ENCODE measurements around the gene GTPBP6. TPM values are rescaled to one million over a fixed set of nuclear protein-coding genes. Genes with fewer than 3 reads are reported as not detected.

The GTPBP6 gene
- total and polyA plus RNA-seq, 12 donors, result 5.3 to 57.1 (median 38.1) TPM

DNA sequence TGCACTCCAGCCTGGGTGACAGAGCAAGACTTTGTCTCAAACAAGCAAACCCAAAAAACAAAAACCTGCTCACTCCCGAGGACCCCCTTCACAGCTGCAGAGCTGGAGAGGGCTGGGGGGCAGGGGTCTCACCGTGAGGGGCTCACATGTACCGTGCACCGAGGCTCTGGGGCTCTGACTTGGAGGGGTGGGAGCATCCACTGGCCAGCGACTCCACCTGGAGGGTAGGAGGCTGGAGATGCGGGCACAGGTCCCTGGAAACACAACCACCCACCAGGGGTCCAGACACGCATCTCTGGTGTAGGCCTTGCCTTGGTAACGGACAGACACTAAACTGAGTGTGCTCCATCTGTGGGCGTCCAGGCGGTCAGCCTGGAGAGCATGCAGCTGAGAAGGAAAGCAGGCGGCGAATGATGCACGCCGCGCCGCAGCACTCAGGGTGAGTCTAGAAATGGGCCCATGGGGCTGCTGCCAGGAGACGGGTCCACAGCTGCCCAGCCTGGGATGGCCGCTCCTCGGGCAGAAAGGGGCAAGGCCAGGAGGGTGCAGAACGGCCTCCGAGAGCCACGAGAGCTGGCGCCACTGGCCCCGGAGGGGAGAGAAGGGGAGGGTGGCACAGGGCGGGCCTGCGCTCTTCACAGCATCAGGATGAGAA, 42.0 kb upstream of the GTPBP6 start:
- TF ChIP-seq POLR2A (IDR thresholded peaks at IDR 0.05), result no peak
- TF ChIP-seq, protein P1, sequence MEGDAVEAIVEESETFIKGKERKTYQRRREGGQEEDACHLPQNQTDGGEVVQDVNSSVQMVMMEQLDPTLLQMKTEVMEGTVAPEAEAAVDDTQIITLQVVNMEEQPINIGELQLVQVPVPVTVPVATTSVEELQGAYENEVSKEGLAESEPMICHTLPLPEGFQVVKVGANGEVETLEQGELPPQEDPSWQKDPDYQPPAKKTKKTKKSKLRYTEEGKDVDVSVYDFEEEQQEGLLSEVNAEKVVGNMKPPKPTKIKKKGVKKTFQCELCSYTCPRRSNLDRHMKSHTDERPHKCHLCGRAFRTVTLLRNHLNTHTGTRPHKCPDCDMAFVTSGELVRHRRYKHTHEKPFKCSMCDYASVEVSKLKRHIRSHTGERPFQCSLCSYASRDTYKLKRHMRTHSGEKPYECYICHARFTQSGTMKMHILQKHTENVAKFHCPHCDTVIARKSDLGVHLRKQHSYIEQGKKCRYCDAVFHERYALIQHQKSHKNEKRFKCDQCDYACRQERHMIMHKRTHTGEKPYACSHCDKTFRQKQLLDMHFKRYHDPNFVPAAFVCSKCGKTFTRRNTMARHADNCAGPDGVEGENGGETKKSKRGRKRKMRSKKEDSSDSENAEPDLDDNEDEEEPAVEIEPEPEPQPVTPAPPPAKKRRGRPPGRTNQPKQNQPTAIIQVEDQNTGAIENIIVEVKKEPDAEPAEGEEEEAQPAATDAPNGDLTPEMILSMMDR (IDR thresholded peaks at IDR 0.05), result no peak
- H3K36me3 ChIP-seq (replicated peaks in 1 of 2), result no peaks in the 10 kb centered on the region
- no peaks in the 10 kb centered on the region for H3K4me1 ChIP-seq (replicated peaks in 1 of 2)
- H3K27ac ChIP-seq, result no peak overlapping the region
- H3K9me3 ChIP-seq (replicated peaks in 1 of 3), result peaks cover 0 to 5% (median 0%) of the 10 kb centered on the region in 3 donors
- no peak overlapping the region for H3K4me3 ChIP-seq
- DNase-seq, result no peak
- intact Hi-C loops (cut with DNase I), result no loop called here
- WGBS, 4 donors, result 91 to 94% (median 94%) methylated on average over 12 to 26 of the region's 26 CpGs
- no peaks in the 10 kb centered on the region for H3K27me3 ChIP-seq

DNA sequence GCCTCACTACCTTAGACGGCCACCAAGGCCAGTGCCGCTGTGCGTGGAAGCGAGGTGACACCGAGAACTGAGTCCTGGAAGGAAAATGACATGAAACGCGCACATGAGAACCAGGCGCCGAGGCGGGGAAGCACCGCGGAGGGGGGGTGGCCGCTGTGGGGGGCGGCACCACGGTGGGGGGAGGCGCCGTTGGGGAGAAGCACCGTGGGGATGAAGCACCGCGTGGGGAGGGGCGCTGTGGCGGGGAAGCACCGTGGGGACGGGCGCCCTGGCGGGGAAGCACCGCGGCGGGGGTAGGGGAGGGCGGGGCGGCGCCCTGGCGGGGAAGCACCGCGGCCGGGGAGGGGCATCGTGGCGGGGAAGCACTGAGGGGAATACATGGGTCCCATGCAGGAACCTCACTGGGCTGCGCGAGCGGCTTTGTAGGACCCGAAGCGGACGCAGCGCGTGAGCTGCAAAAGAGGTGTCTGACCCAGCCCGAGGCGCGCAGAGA, 40.1 kb upstream of the GTPBP6 start:
- intact Hi-C loops (cut with DNase I), result no loop called here
- no peak for TF ChIP-seq POLR2A (IDR thresholded peaks at IDR 0.05)
- TF ChIP-seq, protein P1 (IDR thresholded peaks at IDR 0.05), result no peak
- no peaks in the 10 kb centered on the region for H3K36me3 ChIP-seq (replicated peaks in 1 of 2)
- WGBS, 4 donors, result 90 to 94% (median 93%) methylated on average over 45 to 49 of the region's 49 CpGs
- H3K4me3 ChIP-seq, result no peak overlapping the region
- H3K27me3 ChIP-seq, result no peaks in the 10 kb centered on the region
- H3K4me1 ChIP-seq (replicated peaks in 1 of 2), result no peaks in the 10 kb centered on the region
- no peak for DNase-seq
- peaks cover 0 to 5% (median 0%) of the 10 kb centered on the region in 3 donors for H3K9me3 ChIP-seq (replicated peaks in 1 of 3)
- no peak overlapping the region for H3K27ac ChIP-seq

DNA sequence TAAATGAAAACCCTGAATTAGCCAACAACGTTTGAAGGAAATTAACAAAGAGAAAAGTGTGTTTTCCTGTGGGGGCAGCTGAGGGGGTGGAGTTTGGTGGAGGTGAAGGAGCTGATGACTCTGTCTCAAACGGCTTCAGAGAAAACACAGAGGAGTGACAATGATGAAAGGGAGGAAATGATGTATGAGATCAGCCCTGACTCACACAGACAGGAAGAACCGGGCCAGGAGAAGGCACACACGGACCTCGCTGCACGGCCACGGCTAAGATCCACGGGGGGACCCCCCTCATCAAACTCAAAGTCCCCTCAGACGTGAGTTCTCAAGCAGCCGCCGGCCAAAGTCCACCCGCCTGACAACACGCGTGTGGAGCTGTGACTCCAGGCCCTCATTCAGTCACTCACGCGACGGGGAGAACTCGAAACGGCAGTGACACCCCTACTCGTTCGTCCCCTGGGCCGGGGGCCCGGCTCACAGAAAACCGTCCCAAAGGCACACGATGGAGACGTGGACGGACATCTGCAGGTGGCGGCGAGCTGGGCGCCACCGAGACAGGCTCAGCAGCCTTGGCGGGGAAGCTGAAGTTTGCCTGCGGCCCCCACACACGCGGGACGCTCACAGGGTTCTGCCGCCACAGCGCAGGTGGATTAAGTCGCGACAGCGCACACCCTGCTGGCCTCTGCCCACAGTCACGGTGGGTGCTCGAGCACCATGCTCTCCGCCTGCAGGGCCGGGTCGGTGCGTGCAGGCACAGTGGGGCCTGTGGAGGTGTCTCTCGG, 39.3 kb upstream of the GTPBP6 start:
- intact Hi-C loops (cut with DNase I), result no loop called here
- no peak for DNase-seq
- TF ChIP-seq, protein P1 (IDR thresholded peaks at IDR 0.05), result no peak
- TF ChIP-seq POLR2A (IDR thresholded peaks at IDR 0.05), result no peak
- Histone ChIP-seq H3K27me3 (no peaks in the 10 kb centered on the region), H3K27ac (no peak overlapping the region), H3K36me3 (replicated peaks in 1 of 2) (no peaks in the 10 kb centered on the region), H3K4me1 (replicated peaks in 1 of 2) (no peaks in the 10 kb centered on the region), H3K9me3 (replicated peaks in 1 of 3) (peaks cover 0 to 5% (median 0%) of the 10 kb centered on the region in 3 donors), H3K4me3 (no peak overlapping the region)
- WGBS, 4 donors, result 72 to 89% (median 80%) methylated on average over 20 to 48 of the region's 48 CpGs

DNA sequence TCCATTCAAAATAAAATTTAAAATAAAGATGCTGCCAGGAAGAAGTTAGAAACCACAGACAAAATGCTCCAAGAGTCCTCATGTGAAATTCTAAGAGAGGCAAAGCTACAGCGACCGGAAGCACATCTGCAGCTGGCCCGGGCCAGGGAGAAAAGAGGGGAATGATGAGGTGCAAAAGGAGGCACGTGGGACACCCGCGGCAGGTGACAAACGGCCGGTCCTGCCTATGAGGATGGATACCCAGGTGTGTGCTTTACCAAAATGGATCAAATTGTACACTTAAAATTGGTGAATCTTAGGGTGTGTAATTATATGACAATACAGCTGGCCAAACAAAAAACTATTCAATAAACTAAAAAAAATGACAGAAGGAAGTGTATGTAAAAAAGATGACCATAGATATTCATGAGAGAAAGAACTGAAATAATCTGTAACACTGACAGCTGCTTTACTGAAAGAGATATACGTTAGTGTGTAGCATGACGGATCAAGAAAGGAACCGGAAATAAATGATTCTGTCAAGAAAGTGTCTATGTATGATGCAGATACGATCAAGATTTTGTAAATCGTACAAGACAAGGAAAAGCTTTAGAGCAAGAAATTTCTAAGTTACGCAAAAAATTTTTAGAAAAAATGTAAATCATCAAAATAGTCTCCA, 38.6 kb upstream of the GTPBP6 start:
- no peaks in the 10 kb centered on the region for H3K27me3 ChIP-seq
- no peak overlapping the region for H3K4me3 ChIP-seq
- no peaks in the 10 kb centered on the region for H3K36me3 ChIP-seq (replicated peaks in 1 of 2)
- intact Hi-C loops (cut with DNase I), result no loop called here
- DNase-seq, result no peak
- 83 to 95% (median 86%) methylated on average over 14 of the region's 14 CpGs for WGBS, 4 donors
- no peak overlapping the region for H3K27ac ChIP-seq
- TF ChIP-seq, protein P1 (IDR thresholded peaks at IDR 0.05), result no peak
- no peak for TF ChIP-seq POLR2A (IDR thresholded peaks at IDR 0.05)
- no peaks in the 10 kb centered on the region for H3K4me1 ChIP-seq (replicated peaks in 1 of 2)
- peaks cover 0 to 5% (median 0%) of the 10 kb centered on the region in 3 donors for H3K9me3 ChIP-seq (replicated peaks in 1 of 3)

Data from adrenal gland (tissue), 12 donors.